GM12878 (cell line): ENCODE results near the gene S100A11. TPM values are rescaled to one million over a fixed set of nuclear protein-coding genes. Genes with fewer than 3 reads are reported as not detected.

Experiments used
- ATAC-seq: fragments of 200-7000 bp; cut with Tn5 transposase; 3 replicates; pipeline ENCODE4 v1.9.1; 2020; ENCODE audit warnings: mild to moderate bottlenecking, moderate library complexity
- BruUV-seq: library from RNA; stranded (reverse); fragments of 400-500 nt; replicated peaks from 2 replicates; lab custom pipeline; 2021; lab: Mats Ljungman, UMichigan
- CTCF ChIA-PET: fragments of 300-600 bp; sonication (Branson Sonifier 250); formaldehyde crosslinking; extraction: SDS; loops from one replicate; lab custom pipeline; 2021; ENCODE audit warnings: inconsistent platforms; lab: Yijun Ruan, JAX
- POLR2A ChIA-PET: fragments of 350-600 bp; formaldehyde crosslinking; extraction: SDS; loops from one replicate; lab custom pipeline; 2021; ENCODE audit warnings: inconsistent platforms; lab: Charles Lee
- RAD21 ChIA-PET: fragments of 300-600 bp; sonication (Branson Sonifier 250); formaldehyde crosslinking; loops from one replicate; lab custom pipeline; 2023; ENCODE audit warnings: antibody characterized with exemption; ENCODE audit not compliant: unreplicated experiment; lab: Charles Lee
- SMC1A ChIA-PET: fragments of 300-600 bp; sonication (Branson Sonifier 250); formaldehyde crosslinking; loops from one replicate; lab custom pipeline; 2023; ENCODE audit not compliant: unreplicated experiment, uncharacterized antibody; lab: Charles Lee
- DNase-seq: peaks from one replicate; pipeline ENCODE4 v3.0.0-alpha.2; 2011; ENCODE audit warnings: low read depth, low spot score
- FAIRE-seq: peaks from 3 replicates; lab custom pipeline; 2011; peaks lifted over from hg19 to GRCh38; lab: Jason Lieb, UNC
- H2AFZ ChIP-seq: 2 replicates; pipeline ENCODE4 v1.6.0; 2011; ENCODE audit warnings: low read depth, low read length, control low read depth; ENCODE audit not compliant: control insufficient read depth
- H3K27ac ChIP-seq: 2 replicates; pipeline ENCODE4 v1.5.1; 2011; ENCODE audit warnings: control low read depth; ENCODE audit not compliant: control insufficient read depth, insufficient read depth
- H3K27me3 ChIP-seq, 2 experiments: replicated peaks in 1 of 2; 2 replicates each; pipeline versions ENCODE4 v1.6.0 to v1.6.1; 2011; ENCODE audit warnings: low read length in 1 of 2; ENCODE audit not compliant: control insufficient read depth in 2 of 2, insufficient read depth in 2 of 2
- H3K36me3 ChIP-seq, 2 experiments: 2 replicates each; pipeline ENCODE4 v1.5.1; 2011; ENCODE audit warnings: low read length in 1 of 2; ENCODE audit not compliant: control insufficient read depth in 2 of 2, insufficient read depth in 2 of 2
- H3K4me1 ChIP-seq: 2 replicates; pipeline ENCODE4 v1.6.1; 2011; ENCODE audit warnings: mild to moderate bottlenecking, low read length, moderate library complexity, mixed read lengths; ENCODE audit not compliant: control insufficient read depth, insufficient read depth
- H3K4me2 ChIP-seq: 2 replicates; pipeline ENCODE4 v1.6.0; 2011; ENCODE audit warnings: control low read depth; ENCODE audit not compliant: control insufficient read depth, insufficient read depth
- H3K4me3 ChIP-seq: fragments of 200-600 bp; sonication (generic); 2 replicates; pipeline ENCODE4 v1.5.1; 2016
- H3K79me2 ChIP-seq: 2 replicates; pipeline ENCODE4 v1.6.0; 2011; ENCODE audit warnings: low read length; ENCODE audit not compliant: control insufficient read depth, insufficient read depth
- H3K9ac ChIP-seq: 2 replicates; pipeline ENCODE4 v1.8.0; 2011; ENCODE audit warnings: low read length, control low read depth, mixed read lengths; ENCODE audit not compliant: control insufficient read depth, insufficient read depth
- H3K9me3 ChIP-seq: replicated peaks from 3 replicates; pipeline ENCODE4 v1.5.1; 2011; ENCODE audit warnings: mild to moderate bottlenecking, low read length; ENCODE audit not compliant: control insufficient read depth, insufficient read depth
- H4K20me1 ChIP-seq: 2 replicates; pipeline ENCODE4 v1.6.0; 2011; ENCODE audit not compliant: control insufficient read depth, insufficient read depth
- CHD1 ChIP-seq: IDR thresholded peaks from 2 replicates; pipeline ENCODE4 v1.6.1; 2012; ENCODE audit warnings: low read depth, low read length, improper control_type of control experiment
- CREM ChIP-seq: IDR thresholded peaks from 2 replicates; pipeline ENCODE4 v1.6.1; 2014; ENCODE audit warnings: antibody characterized with exemption, low read depth
- GATAD2B ChIP-seq: fragments of 450-650 bp; conservative IDR thresholded peaks from 2 replicates; pipeline ENCODE4 v1.6.1; 2017; ENCODE audit warnings: low read depth, mild to moderate bottlenecking, moderate library complexity
- NFXL1 ChIP-seq: fragments of 450-650 bp; IDR thresholded peaks from 2 replicates; pipeline ENCODE4 v1.6.1; 2017; ENCODE audit warnings: antibody characterized with exemption, mild to moderate bottlenecking, borderline replicate concordance
- PBX3 ChIP-seq: IDR thresholded peaks from 2 replicates; pipeline ENCODE4 v1.6.1; 2011; ENCODE audit warnings: mild to moderate bottlenecking, low read depth, low read length, moderate library complexity; ENCODE audit not compliant: insufficient replicate concordance
- PML ChIP-seq: IDR thresholded peaks from 2 replicates; pipeline ENCODE4 v1.6.1; 2012; ENCODE audit warnings: low read length, inconsistent platforms
- RB1 ChIP-seq: fragments of 450-650 bp; formaldehyde crosslinking; IDR thresholded peaks from 2 replicates; pipeline ENCODE4 v1.6.1; 2017; ENCODE audit warnings: mild to moderate bottlenecking, borderline replicate concordance
- USF2 ChIP-seq: IDR thresholded peaks from 2 replicates; pipeline ENCODE4 v1.6.1; 2011; ENCODE audit warnings: low read depth, low read length, improper control_type of control experiment, borderline replicate concordance
- ZNF24 ChIP-seq: fragments of 450-650 bp; IDR thresholded peaks from 2 replicates; pipeline ENCODE4 v1.6.1; 2017; ENCODE audit warnings: antibody characterized with exemption, mild to moderate bottlenecking
- whole genome bisulfite sequencing: methylation state at CpG from one replicate; pipeline ENCODE4 v1.1.6; 2016; ENCODE audit warnings: low lambda C conversion rate; ENCODE audit not compliant: insufficient replicate concordance, insufficient coverage; ENCODE audit errors: missing lambda C conversion rate; 5-methylcytosine and 5-hydroxymethylcytosine counted together
- in situ Hi-C: fragments of 300-500 bp; cut with MboI; formaldehyde crosslinking; loops from 9 replicates; pipeline ENCODE4 v1.14.3; 2018; ENCODE audit warnings: mixed read lengths
- intact Hi-C: fragments of 100-400 bp; cut with micrococcal nuclease; formaldehyde crosslinking; loops from one replicate; pipeline ENCODE4 v1.14.2; 2022; ENCODE audit not compliant: unreplicated experiment
- polyA plus RNA-seq, 11 experiments: library from polyadenylated mRNA; depleted of rRNA in 4 of 11; unstranded in 6 of 11; stranded (reverse) in 5 of 11; fragments of >200 nt; fragmentation: Nextera tagmentation in 4 of 11; fragmentation: Illumina TruSeq in 1 of 11; extraction: Ambion mirVana in 4 of 11; extraction: Trizol in 1 of 11; gene quantifications; 1 replicate in 1 of 11; 2 replicates in 10 of 11; pipeline versions ENCODE4 v1.2.1 to v1.2.3, GENCODE V29; 2011 to 2016; ENCODE audit warnings: inconsistent platforms in 2 of 11, missing spikeins in 2 of 11, low read depth in 1 of 11
- total RNA-seq, 4 experiments: library from RNA; depleted of rRNA in 3 of 4; stranded (reverse); fragments of >200 nt in 3 of 4; fragmentation: Illumina TruSeq in 1 of 4; extraction: Trizol in 1 of 4; gene quantifications; 2 replicates each; pipeline versions ENCODE4 v1.2.1 to v1.2.3, GENCODE V29; 2013 to 2021
- TF ChIP-seq, protein P1 (sequence below): IDR thresholded peaks from 2 replicates; pipeline ENCODE4 v1.6.1; 2012; ENCODE audit warnings: low read depth, low read length, improper control_type of control experiment
- TF ChIP-seq, protein P2 (sequence below): fragments of 150-350 bp; IDR thresholded peaks from 2 replicates; pipeline ENCODE4 v1.6.1; 2016; ENCODE audit warnings: low read depth, low read length

S100A11 gene
- total and polyA plus RNA-seq, 10 of the 15 experiments (the other 5 are each of a cell fraction or from before 2014, with no cell fraction given), result 9.0 to 134 (median 62.7) TPM

DNA sequence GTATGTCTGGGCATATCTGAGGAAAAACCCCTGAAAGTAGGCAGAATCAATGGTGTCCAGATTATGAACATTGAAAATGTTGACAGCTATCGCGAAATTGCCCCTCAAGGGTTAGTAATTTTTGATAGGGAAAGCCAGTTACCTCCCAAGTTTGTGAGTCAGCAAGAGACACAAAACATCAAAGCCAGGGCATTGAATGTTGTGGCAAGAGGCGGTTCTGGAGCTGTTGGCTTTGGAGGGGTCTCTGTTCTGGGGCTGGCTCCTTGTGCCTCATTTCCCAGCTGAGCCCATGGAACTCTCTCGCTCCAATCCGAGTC lies 10.6 kb upstream of the S100A11 start:
- RAD21 ChIA-PET, result interaction anchor here (1.6 kb wide), 1 partner anchor 412 kb away, joined by 7 read pairs; no protein-coding TSS in a partner anchor
- CTCF ChIA-PET, result interaction anchor here (5.3 to 10.5 kb wide), 3 partner anchors 12 to 412 kb away, joined by 40 to 106 read pairs (median 79); partner anchors contain the start of gene S100A11
- Histone ChIP-seq H3K36me3 (no peaks in the 10 kb centered on the region), H3K4me2 (peak overlapping the region; percentile 61; the same call in 1 of the 2 replicates), H3K27me3 (0 out of 4 replicates have a peak, but pooled peaks cover 0 to 3% of the 10 kb centered on the region in 2 experiments), H3K27ac (peak overlapping the region; percentile 80), H3K9ac (peak overlapping the region; percentile 36), H2AFZ (peak overlapping the region; percentile 80), H3K79me2 (no peaks in the 10 kb centered on the region), H3K9me3 (no peaks in the 10 kb centered on the region; the same call in 2 of the 3 replicates), H4K20me1 (no peaks in the 10 kb centered on the region), H3K4me3 (peak overlapping the region; percentile 20; the same call in 1 of the 2 replicates), H3K4me1 (peaks cover 15% of the 10 kb centered on the region)
- TSS peak; percentile 95 for BruUV-seq
- DNase-seq (no peak), ATAC-seq (no peak), FAIRE-seq (no peak)
- POLR2A ChIA-PET, result no interaction called here
- intact Hi-C loops, result no loop called here
- WGBS, result 47% methylated on average over 5 of the region's 5 CpGs
- TF ChIP-seq, protein P1, sequence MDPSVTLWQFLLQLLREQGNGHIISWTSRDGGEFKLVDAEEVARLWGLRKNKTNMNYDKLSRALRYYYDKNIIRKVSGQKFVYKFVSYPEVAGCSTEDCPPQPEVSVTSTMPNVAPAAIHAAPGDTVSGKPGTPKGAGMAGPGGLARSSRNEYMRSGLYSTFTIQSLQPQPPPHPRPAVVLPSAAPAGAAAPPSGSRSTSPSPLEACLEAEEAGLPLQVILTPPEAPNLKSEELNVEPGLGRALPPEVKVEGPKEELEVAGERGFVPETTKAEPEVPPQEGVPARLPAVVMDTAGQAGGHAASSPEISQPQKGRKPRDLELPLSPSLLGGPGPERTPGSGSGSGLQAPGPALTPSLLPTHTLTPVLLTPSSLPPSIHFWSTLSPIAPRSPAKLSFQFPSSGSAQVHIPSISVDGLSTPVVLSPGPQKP, result no peak
- TF ChIP-seq NFXL1 (no peak), PBX3 (no peak), CREM (no peak), ZNF24 (no peak), RB1 (no peak), PML (no peak), USF2 (no peak), GATAD2B (no peak), CHD1 (no peak)
- TF ChIP-seq, protein P2, sequence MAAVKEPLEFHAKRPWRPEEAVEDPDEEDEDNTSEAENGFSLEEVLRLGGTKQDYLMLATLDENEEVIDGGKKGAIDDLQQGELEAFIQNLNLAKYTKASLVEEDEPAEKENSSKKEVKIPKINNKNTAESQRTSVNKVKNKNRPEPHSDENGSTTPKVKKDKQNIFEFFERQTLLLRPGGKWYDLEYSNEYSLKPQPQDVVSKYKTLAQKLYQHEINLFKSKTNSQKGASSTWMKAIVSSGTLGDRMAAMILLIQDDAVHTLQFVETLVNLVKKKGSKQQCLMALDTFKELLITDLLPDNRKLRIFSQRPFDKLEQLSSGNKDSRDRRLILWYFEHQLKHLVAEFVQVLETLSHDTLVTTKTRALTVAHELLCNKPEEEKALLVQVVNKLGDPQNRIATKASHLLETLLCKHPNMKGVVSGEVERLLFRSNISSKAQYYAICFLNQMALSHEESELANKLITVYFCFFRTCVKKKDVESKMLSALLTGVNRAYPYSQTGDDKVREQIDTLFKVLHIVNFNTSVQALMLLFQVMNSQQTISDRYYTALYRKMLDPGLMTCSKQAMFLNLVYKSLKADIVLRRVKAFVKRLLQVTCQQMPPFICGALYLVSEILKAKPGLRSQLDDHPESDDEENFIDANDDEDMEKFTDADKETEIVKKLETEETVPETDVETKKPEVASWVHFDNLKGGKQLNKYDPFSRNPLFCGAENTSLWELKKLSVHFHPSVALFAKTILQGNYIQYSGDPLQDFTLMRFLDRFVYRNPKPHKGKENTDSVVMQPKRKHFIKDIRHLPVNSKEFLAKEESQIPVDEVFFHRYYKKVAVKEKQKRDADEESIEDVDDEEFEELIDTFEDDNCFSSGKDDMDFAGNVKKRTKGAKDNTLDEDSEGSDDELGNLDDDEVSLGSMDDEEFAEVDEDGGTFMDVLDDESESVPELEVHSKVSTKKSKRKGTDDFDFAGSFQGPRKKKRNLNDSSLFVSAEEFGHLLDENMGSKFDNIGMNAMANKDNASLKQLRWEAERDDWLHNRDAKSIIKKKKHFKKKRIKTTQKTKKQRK, result no peak
- in situ Hi-C loops, result no loop called here
- SMC1A ChIA-PET, result interaction anchor here (1.0 kb wide), 1 partner anchor 117 kb away, joined by 3 read pairs; no protein-coding TSS in a partner anchor
